Gastrocnemius medialis (tissue), 4 donors: ENCODE data around the gene GABRD.

ENCODE experiments used
- CTCF ChIP-seq, 5 experiments: fragments of 450-650 bp in 3 of 5; fragments of 200-600 bp in 2 of 5; sonication (generic) in 2 of 5; IDR thresholded peaks in 4 of 5; conservative IDR thresholded peaks in 1 of 5; 1 replicate in 4 of 5; 2 replicates in 1 of 5; pipeline ENCODE4 v1.5.1; 2016 to 2019; ENCODE audit warnings: antibody characterized with exemption in 5 of 5, mild to moderate bottlenecking in 3 of 5, moderate library complexity in 3 of 5
- POLR2A ChIP-seq, 2 donors: fragments of 450-650 bp; IDR thresholded peaks; one replicate each; pipeline ENCODE4 v1.6.1; 2017; ENCODE audit warnings: antibody characterized with exemption in 2 of 2, mild to moderate bottlenecking in 2 of 2, moderate library complexity in 2 of 2

GRCh38 chr1:2038229-2038628, 19.1 kb downstream of the GABRD start:
- no peak for TF ChIP-seq CTCF (IDR thresholded peaks at IDR 0.05 in 4 of 5, conservative IDR thresholded peaks at IDR 0.05 in 1 of 5)
- no peak for TF ChIP-seq POLR2A (IDR thresholded peaks at IDR 0.05)
